Measurements from ENCODE around the gene SLC1A3.

GRCh38 chr5:36701085-36701698, 94.8 kb downstream of the SLC1A3 start:
- TF ChIP-seq CTCF (IDR thresholded peaks at IDR 0.05) (no peak), POLR2A (IDR thresholded peaks at IDR 0.05) (no peak)
